Lung (tissue), 12 donors: ENCODE data around the gene WFS1. TPM values are rescaled to one million over a fixed set of nuclear protein-coding genes. Genes with fewer than 3 reads are reported as not detected.

ENCODE experiments used
- ATAC-seq: fragments of 200-7000 bp; cut with Tn5 transposase; one replicate; pipeline ENCODE4 v1.9.1; 2020; ENCODE audit warnings: moderate number of reproducible peaks; ENCODE audit not compliant: insufficient read depth, low FRiP score
- DNase-seq, 3 donors: peaks; one replicate each; pipeline ENCODE4 v3.0.0-alpha.2; 2013 to 2017
- H3K27ac ChIP-seq, 2 donors: one replicate each; pipeline ENCODE4 v1.5.1; 2013; ENCODE audit warnings: mild to moderate bottlenecking in 2 of 2, moderate library complexity in 2 of 2, control low read depth in 1 of 2, inconsistent platforms in 1 of 2, low read depth in 1 of 2, low read length in 1 of 2
- H3K27me3 ChIP-seq, 3 donors: one replicate each; pipeline ENCODE4 v1.5.1; 2013; ENCODE audit warnings: low read length in 2 of 3; ENCODE audit not compliant: control insufficient read depth in 3 of 3, insufficient read depth in 3 of 3
- H3K36me3 ChIP-seq, 4 donors: one replicate each; pipeline ENCODE4 v1.5.1; 2013; ENCODE audit warnings: low read length in 4 of 4, mild to moderate bottlenecking in 1 of 4, moderate library complexity in 1 of 4; ENCODE audit not compliant: control insufficient read depth in 4 of 4, insufficient read depth in 4 of 4
- H3K4me1 ChIP-seq, 5 donors: one replicate each; pipeline ENCODE4 v1.5.1; 2013; ENCODE audit warnings: low read length in 5 of 5, mild to moderate bottlenecking in 2 of 5, moderate library complexity in 1 of 5; ENCODE audit not compliant: control insufficient read depth in 5 of 5, insufficient read depth in 5 of 5
- H3K4me3 ChIP-seq: one replicate; pipeline ENCODE4 v1.5.1; 2013; ENCODE audit warnings: mild to moderate bottlenecking, control low read depth, moderate library complexity
- H3K9ac ChIP-seq, 2 donors: one replicate each; pipeline ENCODE4 v1.5.1; 2013; ENCODE audit warnings: low read length in 2 of 2, control low read depth in 1 of 2; ENCODE audit not compliant: insufficient read depth in 1 of 2
- H3K9me3 ChIP-seq, 4 donors: one replicate each; pipeline ENCODE4 v1.5.1; 2013; ENCODE audit warnings: low read length in 3 of 4, mild to moderate bottlenecking in 1 of 4, moderate library complexity in 1 of 4; ENCODE audit not compliant: control insufficient read depth in 4 of 4, insufficient read depth in 3 of 4
- WGBS, 2 donors: extraction: QIAGEN DNeasy Blood & Tissue Kit; methylation state at CpG; one replicate each; pipeline ENCODE4 v1.1.7; 2013; 5-methylcytosine and 5-hydroxymethylcytosine counted together
- polyA plus RNA-seq, 2 donors: library from polyadenylated mRNA; stranded (reverse); fragments of 200-250 nt; gene quantifications; one replicate each; pipeline ENCODE4 v1.2.1, GENCODE V29; 2013
- total RNA-seq, 2 donors: library from RNA; depleted of rRNA in 1 of 2; stranded (reverse); fragments of >200 nt in 1 of 2; gene quantifications; one replicate each; pipeline ENCODE4 v1.2.1, GENCODE V29; 2014 to 2021
- TF ChIP-seq, protein P1 (sequence below): IDR thresholded peaks from 2 replicates; pipeline ENCODE4 v1.5.1; 2012; ENCODE audit warnings: mild to moderate bottlenecking; ENCODE audit errors: control extremely low read depth, extremely low read depth
- donor health status: control.
- donor health status: control.
- donor health status: Bipolar disorder and iron deficiency.
- donor health status: healthy.
- donor health status: DM: yes; HTN: yes; CAD: no.

WFS1 gene
- total and polyA plus RNA-seq, 4 donors = 26.5 to 76.0 (median 30.2) TPM

DNA sequence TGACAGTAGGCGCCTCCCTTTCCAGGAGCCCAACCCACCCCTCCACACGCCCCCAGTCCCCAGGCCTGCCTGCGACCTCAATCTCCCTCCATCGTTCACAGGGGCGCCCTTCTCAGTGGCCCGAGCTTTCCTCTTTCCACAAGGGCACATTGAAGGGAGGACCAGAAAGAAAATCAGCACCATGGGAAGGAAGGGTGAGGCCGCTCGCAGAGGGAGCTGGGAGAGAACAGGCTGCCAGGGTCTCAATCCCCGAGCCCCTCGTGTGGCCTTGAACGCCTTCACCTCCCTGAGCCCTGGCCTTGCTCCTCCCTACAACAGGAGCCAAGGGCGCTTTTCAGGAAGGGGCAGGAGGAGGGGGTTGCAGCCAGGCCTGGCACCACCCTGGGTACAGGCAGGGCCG is 66.5 kb downstream of the WFS1 start:
- peaks cover 0 to 9% (median 0%) of the 10 kb centered on the region in 4 donors for H3K9me3 ChIP-seq
- no peak overlapping the region for H3K27ac ChIP-seq
- no peak overlapping the region for H3K4me3 ChIP-seq
- peaks cover 0 to 23% (median 5%) of the 10 kb centered on the region in 3 donors for H3K27me3 ChIP-seq
- H3K9ac ChIP-seq = no peak overlapping the region
- no peaks in the 10 kb centered on the region for H3K36me3 ChIP-seq
- H3K4me1 ChIP-seq = no peaks in the 10 kb centered on the region
- ATAC-seq = no peak
- 78 to 88% methylated on average over 13 of the region's 13 CpGs for WGBS, 2 donors
- DNase-seq = no peak
- TF ChIP-seq, protein P1, sequence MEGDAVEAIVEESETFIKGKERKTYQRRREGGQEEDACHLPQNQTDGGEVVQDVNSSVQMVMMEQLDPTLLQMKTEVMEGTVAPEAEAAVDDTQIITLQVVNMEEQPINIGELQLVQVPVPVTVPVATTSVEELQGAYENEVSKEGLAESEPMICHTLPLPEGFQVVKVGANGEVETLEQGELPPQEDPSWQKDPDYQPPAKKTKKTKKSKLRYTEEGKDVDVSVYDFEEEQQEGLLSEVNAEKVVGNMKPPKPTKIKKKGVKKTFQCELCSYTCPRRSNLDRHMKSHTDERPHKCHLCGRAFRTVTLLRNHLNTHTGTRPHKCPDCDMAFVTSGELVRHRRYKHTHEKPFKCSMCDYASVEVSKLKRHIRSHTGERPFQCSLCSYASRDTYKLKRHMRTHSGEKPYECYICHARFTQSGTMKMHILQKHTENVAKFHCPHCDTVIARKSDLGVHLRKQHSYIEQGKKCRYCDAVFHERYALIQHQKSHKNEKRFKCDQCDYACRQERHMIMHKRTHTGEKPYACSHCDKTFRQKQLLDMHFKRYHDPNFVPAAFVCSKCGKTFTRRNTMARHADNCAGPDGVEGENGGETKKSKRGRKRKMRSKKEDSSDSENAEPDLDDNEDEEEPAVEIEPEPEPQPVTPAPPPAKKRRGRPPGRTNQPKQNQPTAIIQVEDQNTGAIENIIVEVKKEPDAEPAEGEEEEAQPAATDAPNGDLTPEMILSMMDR = no peak

DNA sequence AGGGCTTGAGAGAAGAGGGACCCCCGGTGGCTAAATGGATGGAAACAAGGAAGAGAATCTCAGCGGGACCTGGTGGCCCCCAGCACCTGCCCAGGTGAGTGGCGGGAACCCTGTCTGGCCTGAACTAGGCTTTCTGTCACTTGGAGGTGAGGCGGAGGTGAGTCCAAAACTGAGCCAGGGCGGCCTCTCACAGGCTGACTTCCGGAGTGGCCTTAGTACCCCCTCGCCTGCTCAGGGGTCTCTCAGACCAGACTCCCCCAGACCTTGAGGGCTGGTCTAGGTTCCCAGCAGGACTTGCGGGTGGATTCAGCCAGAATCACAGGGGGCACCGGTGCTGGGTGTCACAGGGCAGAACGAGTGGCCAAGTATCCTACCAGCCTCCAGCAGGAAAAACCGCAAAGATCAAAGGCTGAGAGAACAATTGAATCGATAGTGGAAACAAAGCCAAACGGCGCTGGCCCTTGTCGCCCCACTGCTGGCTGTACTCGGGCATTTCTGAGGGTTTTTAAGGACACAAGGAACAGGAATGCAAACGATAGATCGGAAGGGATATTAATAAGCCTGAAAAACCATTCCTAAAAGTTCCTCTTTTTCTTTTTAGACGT is 67.8 kb downstream of the WFS1 start:
- no peak for DNase-seq

DNA sequence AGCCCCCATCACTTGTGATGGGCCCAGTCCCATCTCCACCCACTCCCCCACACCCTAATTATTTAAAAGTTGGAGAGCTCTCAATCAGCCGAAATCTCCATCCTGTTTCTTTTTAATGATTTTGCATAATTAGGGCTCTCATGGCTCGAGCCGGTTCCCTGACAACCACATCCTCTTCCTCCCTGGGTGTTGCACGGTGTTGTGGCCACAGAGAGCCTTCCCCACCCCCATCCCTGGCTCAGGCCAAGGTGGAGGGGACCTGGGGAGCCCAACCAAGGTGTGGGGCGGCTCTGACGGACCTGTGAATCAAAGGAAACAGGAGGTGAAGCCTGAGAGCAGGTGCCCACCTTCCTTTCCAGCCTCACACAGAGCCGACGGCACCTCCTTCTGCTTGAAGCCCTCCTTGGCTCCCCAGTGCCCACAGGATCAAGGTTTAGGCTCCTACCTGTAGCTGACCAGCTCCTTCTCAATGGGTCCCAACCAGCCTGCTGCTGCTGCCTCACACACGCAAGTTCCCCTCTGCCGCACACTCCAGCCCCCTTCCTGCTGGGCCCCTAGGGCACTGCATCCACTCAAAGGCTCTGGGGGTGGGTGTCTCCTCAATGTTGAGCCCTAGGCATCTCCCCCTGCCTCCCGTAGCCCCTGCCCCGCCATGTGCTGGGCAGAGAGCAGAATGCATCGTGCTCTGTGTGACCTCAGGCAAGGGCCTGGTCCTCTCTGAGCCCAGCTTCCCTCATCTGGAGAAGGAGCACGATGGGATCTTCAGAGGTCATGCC is 68.7 kb downstream of the WFS1 start:
- H3K27ac ChIP-seq = no peak overlapping the region
- peaks cover 0 to 23% (median 7%) of the 10 kb centered on the region in 3 donors for H3K27me3 ChIP-seq
- H3K9me3 ChIP-seq = peaks cover 0 to 7% (median 0%) of the 10 kb centered on the region in 4 donors
- no peak overlapping the region for H3K9ac ChIP-seq
- H3K36me3 ChIP-seq = no peaks in the 10 kb centered on the region
- WGBS, 2 donors = 49% methylated on average over 14 of the region's 14 CpGs
- ATAC-seq (no peak), DNase-seq (no peak)
- TF ChIP-seq, protein P1 = no peak
- H3K4me3 ChIP-seq = no peak overlapping the region
- no peaks in the 10 kb centered on the region for H3K4me1 ChIP-seq

More for the DNA sequence above, 67.8 kb downstream of the WFS1 start:
- TF ChIP-seq, protein P1 = no peak
- peaks cover 0 to 23% (median 7%) of the 10 kb centered on the region in 3 donors for H3K27me3 ChIP-seq
- 19 to 25% methylated on average over 19 of the region's 19 CpGs for whole genome bisulfite sequencing, 2 donors
- peaks cover 0 to 7% (median 0%) of the 10 kb centered on the region in 4 donors for H3K9me3 ChIP-seq
- H3K4me1 ChIP-seq = no peaks in the 10 kb centered on the region
- no peaks in the 10 kb centered on the region for H3K36me3 ChIP-seq
- H3K4me3 ChIP-seq = no peak overlapping the region
- no peak overlapping the region for H3K27ac ChIP-seq
- no peak overlapping the region for H3K9ac ChIP-seq
- ATAC-seq = no peak
